GM12801 (cell line): ENCODE results near the gene DUSP16.

Experiments used
- CTCF ChIP-seq: IDR thresholded peaks from one replicate; pipeline ENCODE4 v1.5.1; 2011; ENCODE audit warnings: control low read depth; ENCODE audit not compliant: insufficient read length; ENCODE audit errors: extremely low read depth

Gene DUSP16

GRCh38 chr12:12587878-12588277 lies 25.2 kb upstream of the DUSP16 start:
- TF ChIP-seq CTCF = no peak

DNA sequence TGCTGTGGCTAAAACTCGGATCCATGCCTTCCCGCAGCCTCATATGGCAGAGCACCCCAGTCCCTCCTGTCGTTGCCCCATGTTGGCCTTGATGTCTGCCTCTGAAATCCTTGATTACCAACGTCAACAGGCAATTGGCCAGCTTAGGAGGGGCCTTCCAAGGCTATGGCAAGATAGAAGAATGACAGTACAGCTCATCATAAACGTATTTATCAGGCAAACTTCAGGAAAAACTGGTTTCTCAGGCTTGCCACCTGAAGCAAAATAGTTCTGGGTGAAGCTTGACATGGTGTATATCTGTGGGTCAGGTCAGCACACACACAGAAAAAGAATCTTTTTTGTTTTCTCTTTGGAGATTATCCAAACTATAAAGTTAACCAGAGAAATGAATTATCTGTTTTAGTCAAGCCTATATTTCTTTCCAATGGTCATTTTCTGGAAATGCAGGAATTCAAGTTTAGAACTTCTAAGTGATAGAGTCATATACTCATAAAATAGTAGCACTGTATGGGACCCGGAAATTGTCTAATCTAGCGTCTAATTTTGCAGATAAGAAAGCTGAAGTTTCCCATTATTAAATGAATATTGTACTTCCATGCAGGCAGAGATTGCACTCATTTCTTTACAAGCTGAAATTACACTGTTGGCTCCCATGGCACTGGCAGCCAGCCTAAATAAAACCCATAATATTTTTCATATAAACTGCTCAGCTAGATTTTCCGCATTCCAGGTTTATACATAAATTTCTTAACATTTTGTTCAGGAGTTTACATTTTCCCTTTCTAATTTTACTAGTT lies 24.4 kb upstream of the DUSP16 start:
- TF ChIP-seq CTCF = no peak

GRCh38 chr12:12585115-12585863 lies 22.6 kb upstream of the DUSP16 start:
- no peak for TF ChIP-seq CTCF

- TF ChIP-seq CTCF = no peak
Observed at GRCh38 chr12:12583510-12584178, 21.0 kb upstream of the DUSP16 start.

DNA sequence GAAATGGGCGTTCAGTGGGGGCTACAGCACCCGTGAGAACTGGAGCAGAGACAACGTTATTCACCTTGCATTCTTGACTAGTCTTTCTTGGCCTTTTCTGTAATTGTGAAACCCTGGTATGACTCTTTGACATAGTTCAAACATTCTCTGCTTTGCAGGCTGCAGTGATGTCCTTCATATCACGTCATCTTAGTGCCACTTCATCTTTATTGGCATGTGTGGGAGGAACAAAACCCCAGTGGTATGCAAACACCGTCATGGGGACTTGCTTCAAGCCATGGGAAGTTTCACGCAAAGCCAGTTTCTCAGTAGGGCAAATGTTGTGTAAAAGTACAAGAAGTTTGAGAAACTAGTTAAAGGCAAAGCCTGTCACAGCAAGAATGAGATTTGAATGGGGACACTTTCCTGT lies 20.2 kb upstream of the DUSP16 start:
- no peak for TF ChIP-seq CTCF

GRCh38 chr12:12582193-12582881 lies 19.7 kb upstream of the DUSP16 start:
- no peak for TF ChIP-seq CTCF

DNA sequence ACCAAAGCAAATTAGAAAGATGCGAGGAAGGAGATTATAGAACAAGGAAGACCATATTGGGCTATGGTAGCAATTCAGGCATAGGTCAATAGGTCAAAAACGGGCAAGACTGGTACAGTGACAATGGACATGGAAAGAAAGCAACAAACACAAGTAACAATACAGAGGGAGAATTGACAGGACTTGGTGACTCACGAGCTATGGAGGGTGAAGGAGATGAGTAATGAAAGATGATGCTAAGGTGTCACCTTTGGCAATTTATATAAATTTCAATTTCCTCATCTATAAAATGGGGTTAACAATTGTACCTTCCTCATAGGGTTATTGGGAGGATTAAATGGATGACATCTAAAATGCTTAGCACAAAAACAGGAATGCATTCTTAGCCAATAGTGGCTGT lies 15.1 kb upstream of the DUSP16 start:
- no peak for TF ChIP-seq CTCF
